Measurements from ENCODE around the gene RFNG. TPM values are rescaled to one million over a fixed set of nuclear protein-coding genes. Genes with fewer than 3 reads are reported as not detected.

Gene RFNG
- total and polyA plus RNA-seq, 2 of the 13 experiments (the other 11 are each of a cell fraction or from before 2014, with no cell fraction given) = 61.4 to 64.0 TPM

- TF ChIP-seq ZBTB40 (IDR thresholded peaks at IDR 0.05) (no peak), ZBTB40 (CRISPR knock-in tag; IDR thresholded peaks at IDR 0.05) (no peak), ATAD3A (CRISPR knock-in tag; IDR thresholded peaks at IDR 0.05) (no peak), EZH2 (conservative IDR thresholded peaks at IDR 0.05; ENCODE audit: low read depth, low read length) (no peak), FOSL1 (CRISPR knock-in tag; IDR thresholded peaks at IDR 0.05; ENCODE audit: borderline replicate concordance) (peak; percentile 53; the same call in 1 of the 2 replicates), ZKSCAN1 (IDR thresholded peaks at IDR 0.05; ENCODE audit: low read length) (no peak), ZNF180 (CRISPR knock-in tag; IDR thresholded peaks at IDR 0.05; ENCODE audit: borderline replicate concordance, low read depth) (0 out of 2 replicates have a peak, but pooled peaks have one; percentile 75), ZBTB39 (CRISPR knock-in tag; IDR thresholded peaks at IDR 0.05) (no peak), MAF1 (CRISPR knock-in tag; IDR thresholded peaks at IDR 0.05; ENCODE audit: borderline replicate concordance) (no peak), EP300 (IDR thresholded peaks at IDR 0.05; ENCODE audit: low read depth in 2 of 2, low read length in 2 of 2) (0 out of 4 replicates have a peak, but pooled peaks of 1 of the 2 experiments have one; percentile 26), EP300 (CRISPR knock-in tag; IDR thresholded peaks at IDR 0.05; ENCODE audit: borderline replicate concordance) (no peak), SRSF4 (IDR thresholded peaks at IDR 0.05; ENCODE audit: low read depth, low read length, poor library complexity, severe bottlenecking) (peak; percentile 21), CBX1 (IDR thresholded peaks at IDR 0.05; ENCODE audit: low read depth) (no peak), TSC22D2 (CRISPR knock-in tag; IDR thresholded peaks at IDR 0.05; ENCODE audit: borderline replicate concordance) (no peak), ZNF510 (CRISPR knock-in tag; IDR thresholded peaks at IDR 0.05; ENCODE audit: low read depth) (0 out of 2 replicates have a peak, but pooled peaks have one; percentile 53), MYNN (CRISPR knock-in tag; IDR thresholded peaks at IDR 0.05; ENCODE audit: low read depth) (no peak)
Observed at GRCh38 chr17:82097184-82097918, 45.7 kb upstream of the RFNG start (continued).
